ENCODE measurements around the gene CA7. TPM values are rescaled to one million over a fixed set of nuclear protein-coding genes. Genes with fewer than 3 reads are reported as not detected.
"Not testable (repeated sequence)": the region's sequence is repeated elsewhere in the genome, so short reads cannot be mapped to it uniquely, and the experiment has no call there.

CA7 gene
- total RNA-seq, 1 experiment from 2014 or later, result not detected

DNA sequence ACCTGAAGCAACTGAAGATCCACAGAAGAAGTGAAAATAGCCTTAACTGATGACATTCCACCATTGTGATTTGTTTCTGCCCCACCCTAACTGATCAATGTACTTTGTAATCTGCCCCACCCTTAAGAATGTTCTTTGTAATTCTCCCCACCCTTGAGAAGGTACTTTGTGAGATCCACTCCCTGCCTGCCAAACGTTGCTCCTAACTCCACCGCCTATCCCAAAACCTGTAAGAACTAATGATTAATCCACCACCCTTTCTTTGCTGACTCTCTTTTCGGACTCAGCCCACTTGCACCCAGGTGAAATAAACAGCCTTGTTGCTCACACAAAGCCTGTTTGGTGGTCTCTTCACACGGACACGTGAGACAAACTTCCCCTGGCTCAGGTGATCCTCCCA lies 52.5 kb downstream of the CA7 start:
- not testable (repeated sequence) for DNase-seq (ENCODE audit: low read depth)

GRCh38 chr16:66898207-66898606 lies 54.0 kb downstream of the CA7 start:
- no peak for DNase-seq (ENCODE audit: low read depth)

DNA sequence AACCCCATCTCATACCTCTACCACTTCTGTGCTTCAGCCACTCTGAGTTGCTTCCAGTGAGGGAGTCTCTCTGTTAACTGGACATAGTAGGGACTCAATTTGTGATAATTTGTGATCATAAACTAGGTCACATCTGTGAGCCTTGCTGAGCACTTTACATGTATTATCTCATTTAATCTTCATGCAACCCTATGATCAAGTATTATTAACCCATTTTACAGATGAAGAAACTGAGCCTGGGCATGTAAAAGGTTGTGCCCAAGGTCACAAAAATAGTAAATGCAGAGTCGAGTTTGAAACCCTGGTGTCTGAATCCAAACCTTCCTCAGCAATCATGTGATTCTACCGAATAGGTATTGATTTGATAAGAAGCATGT lies 54.7 kb downstream of the CA7 start:
- DNase-seq (ENCODE audit: low read depth), result no peak

- DNase-seq (ENCODE audit: low read depth), result no peak
Measured at GRCh38 chr16:66899310-66899944, 55.2 kb downstream of the CA7 start.

DNA sequence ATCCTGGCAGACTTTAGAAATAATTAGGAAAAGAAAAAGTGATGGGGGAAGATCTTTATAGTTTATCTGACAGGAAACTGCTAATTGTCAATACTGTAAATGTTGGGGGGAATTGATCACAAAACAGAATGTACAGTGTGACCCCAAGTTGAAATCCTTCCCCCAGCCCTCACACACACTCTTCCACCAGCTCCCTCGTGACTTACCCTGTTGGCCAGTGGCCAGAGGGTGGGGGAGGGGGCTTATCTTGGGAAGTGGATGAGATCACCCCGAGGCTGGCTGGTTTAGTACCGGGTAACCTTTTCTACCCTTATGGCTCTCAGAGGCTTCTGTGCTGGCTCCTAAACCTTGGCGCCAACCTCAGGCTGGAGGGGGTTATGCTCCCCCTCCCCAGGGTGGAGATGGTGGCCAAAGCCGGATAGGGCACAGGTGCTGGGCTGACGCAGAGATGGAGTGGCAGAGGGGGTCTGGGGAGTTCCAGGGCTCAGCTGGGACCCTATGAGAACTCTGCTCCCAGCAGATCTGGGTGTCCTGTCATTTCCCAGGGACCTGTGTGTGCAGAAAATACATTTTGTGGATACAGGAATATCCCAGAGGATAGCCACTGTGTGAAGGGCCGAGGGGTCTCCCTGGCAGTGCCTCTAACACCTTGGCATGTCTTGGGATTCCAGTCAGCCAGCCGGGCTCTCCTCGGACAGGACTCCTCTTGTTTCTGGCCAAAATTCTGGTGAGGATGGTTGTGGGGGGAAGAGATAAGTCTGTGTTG lies 55.9 kb downstream of the CA7 start:
- peak; percentile 87 for DNase-seq (ENCODE audit: low read depth)

DNA sequence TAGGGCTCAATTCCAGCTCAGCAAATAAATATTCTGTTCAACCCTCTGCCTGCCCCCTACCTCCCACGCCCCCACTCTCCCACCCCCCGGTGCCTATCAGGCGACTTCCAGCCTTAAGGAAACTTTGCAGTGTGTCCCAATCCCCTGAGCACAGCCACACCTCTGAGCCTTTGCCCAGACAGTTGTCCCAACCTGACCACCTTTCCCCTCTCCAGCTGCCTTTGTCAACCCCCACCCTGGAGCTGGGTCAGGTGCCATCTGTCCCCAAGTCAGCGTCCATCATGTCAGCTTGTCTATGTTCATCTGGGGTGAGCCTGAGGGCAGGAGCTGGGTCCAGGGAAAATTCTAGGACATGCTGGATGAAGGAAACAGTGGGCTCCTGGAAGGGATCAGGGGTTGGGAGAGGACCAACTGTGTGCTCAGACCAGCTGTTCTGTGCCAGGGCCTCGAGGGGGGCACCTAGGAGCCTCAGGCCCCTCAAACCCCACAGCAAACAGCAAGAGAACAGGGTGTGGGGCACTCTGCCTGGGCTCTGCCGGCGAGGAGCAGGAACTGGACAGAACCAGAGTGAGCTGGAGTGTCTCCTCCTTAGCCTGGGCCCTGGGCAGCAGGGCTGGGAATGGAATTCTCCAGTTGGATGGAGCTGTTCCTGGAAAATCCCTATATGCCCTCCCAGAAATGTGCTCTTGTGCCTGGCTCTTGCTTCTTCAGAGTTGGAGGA lies 56.7 kb downstream of the CA7 start:
- DNase-seq (ENCODE audit: low read depth), result no peak

- no peak for DNase-seq (ENCODE audit: low read depth)
Measured at GRCh38 chr16:66901626-66902025, 57.4 kb downstream of the CA7 start.

GRCh38 chr16:66902648-66903543 lies 58.7 kb downstream of the CA7 start:
- DNase-seq (ENCODE audit: low read depth), result no peak

Other genes with a start within 250 kb of the CA7 start
- 6.6 and 7.3 TPM in 2 replicates for gene CMTM3, start 239.7 kb upstream of the CA7 start, total RNA-seq (2014; rRNA removed; shearing (Covaris generic))
- 14.7 and 18.9 TPM in 2 replicates for gene CMTM4, start 147.7 kb upstream of the CA7 start, total RNA-seq (2014; rRNA removed; shearing (Covaris generic))
- gene DYNC1LI2, start 92.8 kb upstream of the CA7 start, total RNA-seq (2014; rRNA removed; shearing (Covaris generic)), result 81.7 and 97.8 TPM in 2 replicates
- 0.46 TPM in 1 of 2 replicates, not detected in the other for gene TERB1, start 42.8 kb upstream of the CA7 start, total RNA-seq (2014; rRNA removed; shearing (Covaris generic))
- 138 and 148 TPM in 2 replicates for gene NAE1, start 13.4 kb upstream of the CA7 start, total RNA-seq (2014; rRNA removed; shearing (Covaris generic))
- gene PDP2, start 36.1 kb downstream of the CA7 start, total RNA-seq (2014; rRNA removed; shearing (Covaris generic)), result 2.7 and 5.7 TPM in 2 replicates
- not detected in 2 replicates for gene CDH16, start 74.5 kb downstream of the CA7 start, total RNA-seq (2014; rRNA removed; shearing (Covaris generic))
- gene RRAD, start 81.1 kb downstream of the CA7 start, total RNA-seq (2014; rRNA removed; shearing (Covaris generic)), result 24.3 and 27.7 TPM in 2 replicates
- gene CIAO2B, start 90.0 kb downstream of the CA7 start, total RNA-seq (2014; rRNA removed; shearing (Covaris generic)), result 127 and 129 TPM in 2 replicates
- gene CES2, start 91.1 kb downstream of the CA7 start, total RNA-seq (2014; rRNA removed; shearing (Covaris generic)), result 10.3 and 12.0 TPM in 2 replicates
- 0.29 TPM in 1 of 2 replicates, not detected in the other for gene CES3, start 116.9 kb downstream of the CA7 start, total RNA-seq (2014; rRNA removed; shearing (Covaris generic))
- not detected in 2 replicates for gene CES4A, start 144.2 kb downstream of the CA7 start, total RNA-seq (2014; rRNA removed; shearing (Covaris generic))
- gene CBFB, start 184.7 kb downstream of the CA7 start, total RNA-seq (2014; rRNA removed; shearing (Covaris generic)), result 94.9 and 115 TPM in 2 replicates